ENCODE data around the gene KCNQ2. TPM values are rescaled to one million over a fixed set of nuclear protein-coding genes. Genes with fewer than 3 reads are reported as not detected.
A peak's percentile ranks its signal among the peaks of the same experiment; 100 is the strongest.

Gene KCNQ2
- total RNA-seq, 1 experiment from 2014 or later: 86.5 TPM

- Histone ChIP-seq H3K27me3 (ENCODE audit: insufficient read depth, low read length) (no peaks in the 10 kb centered on the region), H3K4me2 (ENCODE audit: low read length) (peak overlapping the region; percentile 95), H3K9me3 (ENCODE audit: control insufficient read depth in 1 of 2, insufficient read depth in 1 of 2, low read depth in 1 of 2, low read length in 2 of 2) (no peaks in the 10 kb centered on the region), H3K9me2 (ENCODE audit: insufficient read depth) (no peaks in the 10 kb centered on the region), H4K20me1 (ENCODE audit: insufficient read depth) (no peaks in the 10 kb centered on the region), H3K79me2 (ENCODE audit: insufficient read depth, low read length) (peaks cover 41% of the 10 kb centered on the region), H2AFZ (ENCODE audit: low read depth, low read length, poor library complexity, severe bottlenecking) (no peak overlapping the region), H3K4me1 (ENCODE audit: control insufficient read depth in 1 of 2, insufficient read depth in 2 of 2, low read length in 2 of 2) (peaks cover 23 to 43% of the 10 kb centered on the region in 2 experiments), H3K9ac (ENCODE audit: low read length) (peak overlapping the region; percentile 78), H3K36me3 (ENCODE audit: control insufficient read depth in 1 of 2, insufficient read depth in 2 of 2, low read length in 2 of 2) (peaks cover 8 to 26% of the 10 kb centered on the region in 2 experiments; a peak in 3 of 4 replicates), H3K4me3 (replicated peaks in 1 of 2; ENCODE audit: low read depth in 1 of 2, low read length in 2 of 2) (peak overlapping the region; percentile 52 to 84), H3K27ac (ENCODE audit: low read depth, low read length) (peak overlapping the region; percentile 85)
- no TSS peak for BruUV-seq (replicated peaks)
- DNase-seq (ENCODE audit: low read depth, low spot score) (no peak), ATAC-seq (peak; percentile 16)
- ChIA-PET CTCF (interaction anchor here (1.0 kb wide), 1 partner anchor 38 kb away, joined by 3 read pairs; no protein-coding TSS in a partner anchor), RAD21 (ENCODE audit: low non-redundant PET in 1 of 2, low total read pairs in 2 of 2, uncharacterized antibody in 2 of 2, unreplicated experiment in 2 of 2) (no interaction called here), POLR2A (no interaction called here)
- no peak for TF ChIP-seq POLR2AphosphoS5 (IDR thresholded peaks at IDR 0.05; ENCODE audit: low read depth, low read length)
- no peak for TF ChIP-seq CTCF (IDR thresholded peaks at IDR 0.05 in 2 of 3, conservative IDR thresholded peaks at IDR 0.05 in 1 of 3; ENCODE audit: borderline replicate concordance in 1 of 3, insufficient read depth in 1 of 3, low read depth in 2 of 3, low read length in 2 of 3)
- no peak for TF ChIP-seq JUND (IDR thresholded peaks at IDR 0.05)
- intact Hi-C loops (cut with micrococcal nuclease): no loop called here
These were observed 27.0 kb upstream of the KCNQ2 start for GRCh38 chr20:63499338-63499969.

GRCh38 chr20:63498960-63499337 lies 26.5 kb upstream of the KCNQ2 start, which contains the start of gene EEF1A2:
TSS of gene EEF1A2 (minus strand) at chr20:63499083. CDS start at chr20:63497763, 1,320 bp downstream.
- Histone ChIP-seq H3K9me2 (ENCODE audit: insufficient read depth) (no peaks in the 10 kb centered on the region), H3K9me3 (ENCODE audit: control insufficient read depth in 1 of 2, insufficient read depth in 1 of 2, low read depth in 1 of 2, low read length in 2 of 2) (no peaks in the 10 kb centered on the region), H2AFZ (ENCODE audit: low read depth, low read length, poor library complexity, severe bottlenecking) (no peak within 1 kb of the TSS), H3K9ac (ENCODE audit: low read length) (peak within 1 kb of the TSS; percentile 78), H3K4me1 (ENCODE audit: control insufficient read depth in 1 of 2, insufficient read depth in 2 of 2, low read length in 2 of 2) (peaks cover 23 to 43% of the 10 kb centered on the region in 2 experiments), H3K79me2 (ENCODE audit: insufficient read depth, low read length) (peaks cover 45% of the 10 kb centered on the region), H3K4me3 (replicated peaks in 1 of 2; ENCODE audit: low read depth in 1 of 2, low read length in 2 of 2) (peak within 1 kb of the TSS; percentile 82 to 84), H4K20me1 (ENCODE audit: insufficient read depth) (no peaks in the 10 kb centered on the region), H3K4me2 (ENCODE audit: low read length) (peak within 1 kb of the TSS; percentile 95), H3K36me3 (ENCODE audit: control insufficient read depth in 1 of 2, insufficient read depth in 2 of 2, low read length in 2 of 2) (peaks cover 10 to 32% of the 10 kb centered on the region in 2 experiments; a peak in 3 of 4 replicates), H3K27me3 (ENCODE audit: insufficient read depth, low read length) (no peaks in the 10 kb centered on the region), H3K27ac (ENCODE audit: low read depth, low read length) (peak within 1 kb of the TSS; percentile 85)
- POLR2A ChIA-PET: no interaction called here
- CTCF ChIA-PET: no interaction called here
- RAD21 ChIA-PET (ENCODE audit: low non-redundant PET in 1 of 2, low total read pairs in 2 of 2, uncharacterized antibody in 2 of 2, unreplicated experiment in 2 of 2): no interaction called here
- no TSS peak for BruUV-seq (replicated peaks)
- intact Hi-C loops (cut with micrococcal nuclease): no loop called here
- ATAC-seq (peak; percentile 56), DNase-seq (ENCODE audit: low read depth, low spot score) (no peak)
- no peak for TF ChIP-seq SRF (IDR thresholded peaks at IDR 0.05; ENCODE audit: low read depth)
- no peak for TF ChIP-seq JUND (IDR thresholded peaks at IDR 0.05)
- no peak for TF ChIP-seq RAD21 (IDR thresholded peaks at IDR 0.05; ENCODE audit: low read depth)
- TF ChIP-seq SIN3A (IDR thresholded peaks at IDR 0.05; ENCODE audit: low read depth): no peak
- TF ChIP-seq ZFX (IDR thresholded peaks at IDR 0.05): peak; percentile 9; the same call in 1 of the 2 replicates
- TF ChIP-seq CEBPB (IDR thresholded peaks at IDR 0.05; ENCODE audit: low read depth): no peak
- peak; percentile 61 for TF ChIP-seq TCF7L2 (IDR thresholded peaks at IDR 0.05; ENCODE audit: borderline replicate concordance, extremely low read depth, insufficient read depth, insufficient read length)
- no peak for TF ChIP-seq ATF3 (IDR thresholded peaks at IDR 0.05)
- no peak for TF ChIP-seq MAX (IDR thresholded peaks at IDR 0.05)
- peak in 2 of 3 experiments; percentile 15 to 20; a peak in 1 of 6 replicates for TF ChIP-seq CTCF (IDR thresholded peaks at IDR 0.05 in 2 of 3, conservative IDR thresholded peaks at IDR 0.05 in 1 of 3; ENCODE audit: borderline replicate concordance in 1 of 3, insufficient read depth in 1 of 3, low read depth in 2 of 3, low read length in 2 of 3)
- peak; percentile 65 for TF ChIP-seq POLR2AphosphoS5 (IDR thresholded peaks at IDR 0.05; ENCODE audit: low read depth, low read length)
- no peak for TF ChIP-seq EGR1 (IDR thresholded peaks at IDR 0.05; ENCODE audit: low read depth)
- no peak for TF ChIP-seq FOSL1 (IDR thresholded peaks at IDR 0.05; ENCODE audit: low read depth)

Data from HCT116 (cell line).